ENCODE data around the gene TOMM22.
A peak's percentile ranks its signal among the peaks of the same experiment; 100 is the strongest.

TOMM22 gene

GRCh38 chr22:38696606-38697424 is 15.1 kb downstream of the TOMM22 start:
- peak in 1 of 2 donors; percentile 18 for DNase-seq (ENCODE audit: low read depth in 2 of 2)

GRCh38 chr22:38697425-38698089 is 15.8 kb downstream of the TOMM22 start:
- no peak for DNase-seq (ENCODE audit: low read depth in 2 of 2)

DNA sequence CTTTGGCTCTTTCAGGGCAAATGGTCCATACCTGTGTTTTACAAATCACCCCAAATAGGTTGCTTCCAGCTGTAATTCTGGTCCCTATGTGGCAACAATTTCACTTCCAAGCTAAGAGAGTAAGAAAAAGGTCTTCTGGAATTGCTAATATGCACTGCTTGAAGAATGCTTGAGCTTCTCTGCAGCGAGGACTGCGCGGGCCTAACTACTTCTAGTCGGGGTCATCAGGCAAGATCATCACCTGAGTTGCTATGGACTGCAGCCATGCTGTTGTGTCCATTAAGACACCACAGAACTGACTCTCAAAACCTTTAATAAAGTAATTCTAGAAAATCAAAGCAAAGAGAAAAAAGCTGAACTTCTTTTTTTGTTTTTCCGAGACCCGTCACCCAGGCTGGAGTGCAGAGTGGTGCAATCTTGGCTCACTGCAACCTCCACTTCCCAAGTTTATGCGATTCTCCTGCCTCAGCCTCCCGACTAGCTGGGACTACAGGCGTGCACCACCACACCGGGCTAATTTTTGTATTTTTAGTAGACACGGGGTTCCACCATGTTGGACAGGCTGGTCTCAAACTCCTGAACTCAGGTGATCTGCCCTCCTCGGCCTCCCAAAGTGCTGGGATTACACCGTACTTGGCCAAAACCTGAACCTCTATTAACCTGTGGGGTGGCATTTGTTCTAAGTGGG is 16.8 kb downstream of the TOMM22 start:
- no peak for DNase-seq (ENCODE audit: low read depth in 2 of 2)

DNA sequence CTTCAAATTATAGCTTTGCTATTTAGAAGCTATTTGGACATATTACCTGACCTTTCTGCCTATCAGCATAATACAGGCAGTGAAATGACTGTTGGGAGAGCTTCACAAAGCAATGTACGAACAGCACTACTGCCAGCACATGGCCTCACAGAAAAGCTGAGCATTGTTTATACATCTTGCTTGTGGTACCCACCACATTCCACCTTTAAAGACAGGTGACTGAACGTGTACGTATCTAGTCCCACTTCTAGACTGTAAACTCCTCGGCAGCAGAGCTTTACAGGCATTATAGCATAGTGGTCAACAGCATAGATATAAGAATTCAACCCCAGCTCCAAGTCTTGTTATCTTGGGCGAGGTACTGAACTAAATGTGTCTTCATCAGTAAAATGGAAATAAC is 17.4 kb downstream of the TOMM22 start:
- no peak for DNase-seq (ENCODE audit: low read depth in 2 of 2)

DNA sequence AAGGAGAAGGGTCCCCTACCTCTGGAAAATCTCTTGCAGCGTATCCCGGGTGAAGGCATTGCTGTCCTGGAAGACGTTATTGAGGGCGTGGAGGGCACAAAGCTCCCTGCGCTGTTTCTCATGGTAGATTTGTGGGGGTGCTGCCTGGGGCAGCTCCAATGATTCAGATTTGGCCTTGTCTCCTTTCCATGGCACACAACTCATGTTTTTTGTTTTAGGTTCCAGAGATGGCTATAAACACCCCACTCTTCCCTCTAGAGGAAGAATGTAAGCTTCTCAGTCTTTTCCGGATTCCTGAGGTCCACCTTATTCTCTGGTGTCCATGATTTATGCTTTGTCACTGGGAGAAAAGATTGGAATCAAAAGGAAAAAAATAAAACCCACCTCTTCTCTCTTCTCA is 18.0 kb downstream of the TOMM22 start:
- DNase-seq (ENCODE audit: low read depth in 2 of 2): no peak

DNA sequence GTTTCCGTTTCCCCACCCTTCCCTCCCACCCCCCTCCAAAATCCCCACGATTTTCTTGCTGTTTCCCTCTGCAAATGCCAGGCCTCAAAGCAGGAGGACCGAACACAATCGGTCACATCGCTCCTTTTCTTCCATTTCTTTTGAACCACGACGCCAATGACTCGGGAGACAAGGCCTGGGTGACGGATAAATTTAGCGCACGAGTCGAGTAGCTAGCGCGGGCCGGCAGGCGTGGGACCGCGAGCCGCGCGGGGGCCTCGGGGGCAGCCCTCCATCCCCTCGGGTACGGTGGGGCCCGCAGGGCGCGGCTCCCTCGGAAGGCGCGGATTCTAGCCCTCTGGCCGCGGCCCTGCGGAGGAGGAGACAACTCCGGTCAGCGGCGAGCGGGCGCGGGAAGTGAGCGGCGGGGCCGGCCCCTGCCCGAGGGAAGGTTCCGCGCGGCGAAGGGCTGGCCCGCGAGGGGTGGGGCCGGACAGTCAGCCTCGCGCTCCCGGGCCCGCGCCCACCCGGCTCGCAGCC is 18.6 kb downstream of the TOMM22 start:
- DNase-seq (ENCODE audit: low read depth in 2 of 2): no peak

DNA sequence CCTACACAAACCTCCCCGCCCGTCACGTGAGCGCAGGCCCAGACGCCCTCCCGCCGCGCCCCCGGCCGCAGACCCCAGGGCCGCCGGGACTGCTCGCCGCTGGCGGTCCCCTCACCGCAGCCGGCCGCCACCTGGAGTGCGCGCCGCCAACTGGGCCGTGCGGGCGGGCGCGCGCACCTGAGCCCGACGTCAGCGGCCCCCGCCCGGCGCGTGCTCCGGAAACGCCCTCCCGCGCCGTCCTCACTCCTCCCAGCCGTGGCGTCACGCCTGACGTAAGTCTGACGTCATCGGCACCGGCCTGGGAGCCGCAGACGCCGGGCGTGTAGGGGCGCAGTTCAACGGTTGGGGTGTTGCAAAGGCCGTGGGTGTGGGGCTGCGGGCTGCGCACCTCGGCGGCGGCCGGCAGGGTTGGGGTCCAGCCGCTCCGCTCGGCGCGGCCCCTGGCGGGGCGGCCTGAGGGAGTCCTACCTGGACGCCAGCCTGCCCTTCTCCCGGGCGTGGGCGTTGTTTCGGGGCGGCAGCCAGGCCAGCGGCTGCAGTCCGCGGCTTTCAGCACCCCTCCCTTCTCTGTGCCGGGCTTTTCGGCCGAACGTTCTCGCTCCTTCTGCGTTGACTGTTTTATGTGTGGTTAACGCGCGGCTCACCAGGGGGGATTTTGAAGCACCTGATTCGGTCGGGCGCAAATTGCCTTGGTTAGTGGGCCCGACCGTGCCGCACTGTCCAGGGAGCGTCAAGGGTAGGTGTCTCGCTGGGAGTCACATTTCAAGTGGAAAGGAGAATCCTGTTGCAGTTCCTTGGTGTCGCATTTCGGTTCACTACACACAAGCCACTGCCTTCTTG is 19.3 kb downstream of the TOMM22 start, which contains the start of gene JOSD1:
JOSD1 (minus strand) TSS at position 155 of the 840 bp plus-strand sequence. CDS start 956 bp downstream, outside the sequence.
- peak; percentile 93 to 97 for DNase-seq (ENCODE audit: low read depth in 2 of 2)

- DNase-seq (ENCODE audit: low read depth in 2 of 2): no peak
Observed at GRCh38 chr22:38704654-38705234, 23.0 kb downstream of the TOMM22 start.

DNA sequence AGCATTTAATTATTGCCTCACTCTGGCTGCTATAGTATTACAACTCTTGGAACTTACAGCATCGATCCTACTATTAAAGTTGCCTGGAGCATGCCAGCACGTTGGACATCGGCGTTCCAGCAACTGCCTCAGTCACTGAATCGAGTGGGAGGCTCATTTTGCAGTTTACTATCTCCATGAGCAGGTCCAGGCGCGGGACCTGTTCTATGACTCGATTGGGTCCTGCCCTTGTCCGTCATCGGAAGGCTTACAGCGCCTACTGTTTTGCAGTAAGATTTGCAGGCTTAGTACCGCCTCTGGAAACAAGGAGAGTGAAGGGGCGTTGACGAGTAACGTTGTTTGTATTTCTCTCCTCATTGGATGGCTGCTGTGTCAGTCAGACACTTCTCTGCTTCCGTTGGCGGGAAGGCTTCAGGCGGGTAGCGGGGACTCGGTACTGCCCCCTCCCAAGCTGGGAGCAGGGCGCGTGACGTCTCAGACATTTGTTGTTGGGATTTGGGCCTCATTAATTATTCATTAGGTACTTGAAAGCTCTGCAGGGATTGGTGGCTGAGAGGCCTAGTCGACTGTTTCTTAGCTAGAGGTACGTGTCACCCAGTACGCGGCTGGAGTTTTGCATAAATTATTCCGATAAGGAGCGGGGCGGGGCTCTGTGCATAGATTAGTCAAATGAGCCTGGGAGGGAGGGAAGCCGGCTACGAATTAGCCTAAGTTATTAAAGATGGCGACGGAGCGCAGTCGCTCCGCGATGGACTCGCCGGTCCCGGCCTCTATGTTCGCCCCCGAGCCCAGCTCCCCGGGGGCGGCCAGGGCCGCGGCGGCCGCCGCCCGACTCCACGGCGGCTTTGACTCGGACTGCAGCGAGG is 23.7 kb downstream of the TOMM22 start, which contains the start of gene GTPBP1:
GTPBP1 (plus strand) TSS at position 710 of the 866 bp plus-strand sequence; CDS start at position 722, 12 bp downstream.
- peak; percentile 89 to 97 for DNase-seq (ENCODE audit: low read depth in 2 of 2)

DNA sequence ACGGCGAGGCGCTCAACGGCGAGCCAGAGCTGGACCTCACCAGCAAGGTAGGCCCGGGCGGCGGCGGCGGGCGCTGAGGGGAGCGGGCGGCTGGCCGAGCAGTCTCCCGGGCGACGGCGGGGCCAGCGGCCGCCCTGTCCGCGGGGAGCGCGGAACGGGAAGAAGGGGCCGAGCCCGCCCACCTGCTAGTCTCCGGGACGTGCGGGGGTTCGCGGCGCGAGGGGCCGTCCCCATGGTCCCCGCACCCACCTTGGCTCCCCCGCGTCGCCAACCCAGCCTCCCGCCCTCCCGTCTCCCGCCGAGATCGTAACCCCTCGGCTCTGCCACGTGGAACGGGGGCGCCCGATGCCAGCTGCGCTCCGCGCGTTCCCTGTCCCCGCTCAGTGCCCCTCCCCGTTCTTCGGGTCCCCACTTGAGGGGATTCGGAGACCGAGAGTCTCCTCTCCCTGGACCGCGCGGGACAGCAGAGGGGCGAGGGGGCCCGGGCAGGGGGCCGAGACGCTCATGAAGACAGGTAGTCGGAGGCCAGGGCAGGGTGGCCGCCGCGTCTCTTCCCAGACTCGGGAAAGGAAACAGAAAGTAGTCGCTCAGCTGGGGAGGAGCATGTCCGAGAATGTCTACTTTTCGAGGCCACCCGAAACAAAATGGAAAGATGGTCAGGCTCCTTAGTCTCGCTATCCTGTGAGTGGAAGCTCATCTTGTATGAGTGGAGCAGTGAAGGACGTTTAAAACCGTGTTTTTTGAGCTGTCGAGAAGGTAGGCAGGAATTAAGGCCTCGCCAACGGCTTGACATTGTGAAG is 24.5 kb downstream of the TOMM22 start:
- DNase-seq (ENCODE audit: low read depth in 2 of 2): peak in 1 of 2 donors; percentile 10

DNA sequence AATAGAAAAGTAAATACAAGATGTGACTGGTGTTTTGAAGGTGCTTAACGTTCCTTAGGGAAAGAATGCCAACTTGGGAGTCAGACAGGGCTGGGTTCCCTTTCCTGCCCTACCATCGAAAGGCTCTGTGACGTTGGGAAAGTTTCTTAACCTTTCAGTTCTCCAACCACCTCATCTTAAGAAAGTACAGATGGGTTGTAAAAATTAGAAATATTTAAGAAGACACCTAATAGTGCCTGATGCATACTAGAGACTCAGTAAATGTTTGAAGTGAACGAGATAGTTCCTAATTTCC is 25.1 kb downstream of the TOMM22 start:
- DNase-seq (ENCODE audit: low read depth in 2 of 2): no peak

- DNase-seq (ENCODE audit: low read depth in 2 of 2): no peak
Observed at GRCh38 chr22:38707346-38707745, 25.6 kb downstream of the TOMM22 start.

GRCh38 chr22:38707984-38708383 is 26.2 kb downstream of the TOMM22 start:
- DNase-seq (ENCODE audit: low read depth in 2 of 2): no peak

GRCh38 chr22:38709306-38709705 is 27.5 kb downstream of the TOMM22 start:
- no peak for DNase-seq (ENCODE audit: low read depth in 2 of 2)

GRCh38 chr22:38710351-38710750 is 28.6 kb downstream of the TOMM22 start:
- no peak for DNase-seq (ENCODE audit: low read depth in 2 of 2)

DNA sequence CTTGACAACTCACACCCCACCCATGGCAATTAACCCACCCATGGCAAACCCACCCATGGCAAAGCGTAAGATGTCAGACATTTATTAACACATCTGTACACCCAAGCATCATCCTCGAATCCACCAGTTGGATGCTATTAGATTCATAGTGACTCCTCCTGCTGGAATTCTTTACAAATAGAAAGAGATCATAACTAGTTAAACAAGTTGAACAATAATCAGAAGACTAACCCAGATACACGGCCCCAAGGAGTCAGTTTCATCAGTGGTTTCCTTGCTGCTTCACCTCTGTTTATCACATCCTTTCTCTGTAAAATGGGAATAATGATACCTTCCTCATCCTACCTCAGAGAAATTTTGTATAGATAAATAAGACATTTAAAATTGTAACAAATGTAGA is 29.1 kb downstream of the TOMM22 start:
- DNase-seq (ENCODE audit: low read depth in 2 of 2): no peak

GRCh38 chr22:38712486-38713207 is 30.9 kb downstream of the TOMM22 start:
- DNase-seq (ENCODE audit: low read depth in 2 of 2): no peak

GRCh38 chr22:38713921-38714320 is 32.2 kb downstream of the TOMM22 start:
- no peak for DNase-seq (ENCODE audit: low read depth in 2 of 2)

Measured in activated CD4-positive, alpha-beta T cell treated with anti-CD3 and anti-CD28 coated beads for 24 hours (primary cell).